Measurements from ENCODE around the gene SRP9.

Gene SRP9

GRCh38 chr1:225819346-225820192, 41.9 kb downstream of the SRP9 start:
- H3K4me3 ChIP-seq (ENCODE audit: low read depth, low read length) = no peak overlapping the region
- DNase-seq (ENCODE audit: low read depth) = no peak
- no peak for TF ChIP-seq CTCF (IDR thresholded peaks at IDR 0.05; ENCODE audit: low read depth, low read length, missing control alignments)

GRCh38 chr1:225820522-225821120, 43.0 kb downstream of the SRP9 start:
- no peak for TF ChIP-seq CTCF (IDR thresholded peaks at IDR 0.05; ENCODE audit: low read depth, low read length, missing control alignments)
- no peak for DNase-seq (ENCODE audit: low read depth)
- no peak overlapping the region for H3K4me3 ChIP-seq (ENCODE audit: low read depth, low read length)

- DNase-seq (ENCODE audit: low read depth) = no peak
- no peak overlapping the region for H3K4me3 ChIP-seq (ENCODE audit: low read depth, low read length)
- TF ChIP-seq CTCF (IDR thresholded peaks at IDR 0.05; ENCODE audit: low read depth, low read length, missing control alignments) = no peak
Observed at GRCh38 chr1:225822655-225823403, 45.2 kb downstream of the SRP9 start.

GRCh38 chr1:225823811-225824261, 46.2 kb downstream of the SRP9 start:
- no peak overlapping the region for H3K4me3 ChIP-seq (ENCODE audit: low read depth, low read length)
- no peak for DNase-seq (ENCODE audit: low read depth)
- no peak for TF ChIP-seq CTCF (IDR thresholded peaks at IDR 0.05; ENCODE audit: low read depth, low read length, missing control alignments)

GRCh38 chr1:225824533-225824941, 46.9 kb downstream of the SRP9 start:
- no peak overlapping the region for H3K4me3 ChIP-seq (ENCODE audit: low read depth, low read length)
- no peak for TF ChIP-seq CTCF (IDR thresholded peaks at IDR 0.05; ENCODE audit: low read depth, low read length, missing control alignments)
- no peak for DNase-seq (ENCODE audit: low read depth)

- DNase-seq (ENCODE audit: low read depth) = no peak
- H3K4me3 ChIP-seq (ENCODE audit: low read depth, low read length) = no peak overlapping the region
- TF ChIP-seq CTCF (IDR thresholded peaks at IDR 0.05; ENCODE audit: low read depth, low read length, missing control alignments) = no peak
Observed at GRCh38 chr1:225825078-225825477, 47.5 kb downstream of the SRP9 start.
